Activated naive CD8-positive, alpha-beta T cell treated with anti-CD3 and anti-CD28 coated beads, Interleukin-2, amount 50 U/mL, for 24 hours (primary cell): ENCODE results near the gene MFN1.
A peak's percentile ranks its signal among the peaks of the same experiment; 100 is the strongest.
"Not testable (repeated sequence)": the region's sequence is repeated elsewhere in the genome, so short reads cannot be mapped to it uniquely, and the experiment has no call there.

Source experiments
- ATAC-seq: fragments of 150-1000 bp; cut with Tn5 transposase; one replicate; pipeline ENCODE4 v1.10.0; 2021
- DNase-seq: peaks from one replicate; pipeline ENCODE4 v3.0.0; 2021
- H3K27ac Mint-ChIP-seq: one replicate; pipeline ENCODE4 v1.8.0; 2021; ENCODE audit warnings: mild to moderate bottlenecking, mixed read lengths
- H3K27me3 Mint-ChIP-seq: one replicate; pipeline ENCODE4 v1.8.0; 2021; ENCODE audit warnings: mixed read lengths
- H3K36me3 Mint-ChIP-seq: one replicate; pipeline ENCODE4 v1.8.0; 2021; ENCODE audit warnings: low read depth, mixed read lengths
- H3K4me1 Mint-ChIP-seq: one replicate; pipeline ENCODE4 v1.8.0; 2021; ENCODE audit warnings: mixed read lengths
- H3K4me3 Mint-ChIP-seq: one replicate; pipeline ENCODE4 v1.8.0; 2021; ENCODE audit warnings: mild to moderate bottlenecking, moderate library complexity, mixed read lengths
- H3K9me3 Mint-ChIP-seq: one replicate; pipeline ENCODE4 v1.8.0; 2021; ENCODE audit warnings: mixed read lengths

MFN1 gene

DNA sequence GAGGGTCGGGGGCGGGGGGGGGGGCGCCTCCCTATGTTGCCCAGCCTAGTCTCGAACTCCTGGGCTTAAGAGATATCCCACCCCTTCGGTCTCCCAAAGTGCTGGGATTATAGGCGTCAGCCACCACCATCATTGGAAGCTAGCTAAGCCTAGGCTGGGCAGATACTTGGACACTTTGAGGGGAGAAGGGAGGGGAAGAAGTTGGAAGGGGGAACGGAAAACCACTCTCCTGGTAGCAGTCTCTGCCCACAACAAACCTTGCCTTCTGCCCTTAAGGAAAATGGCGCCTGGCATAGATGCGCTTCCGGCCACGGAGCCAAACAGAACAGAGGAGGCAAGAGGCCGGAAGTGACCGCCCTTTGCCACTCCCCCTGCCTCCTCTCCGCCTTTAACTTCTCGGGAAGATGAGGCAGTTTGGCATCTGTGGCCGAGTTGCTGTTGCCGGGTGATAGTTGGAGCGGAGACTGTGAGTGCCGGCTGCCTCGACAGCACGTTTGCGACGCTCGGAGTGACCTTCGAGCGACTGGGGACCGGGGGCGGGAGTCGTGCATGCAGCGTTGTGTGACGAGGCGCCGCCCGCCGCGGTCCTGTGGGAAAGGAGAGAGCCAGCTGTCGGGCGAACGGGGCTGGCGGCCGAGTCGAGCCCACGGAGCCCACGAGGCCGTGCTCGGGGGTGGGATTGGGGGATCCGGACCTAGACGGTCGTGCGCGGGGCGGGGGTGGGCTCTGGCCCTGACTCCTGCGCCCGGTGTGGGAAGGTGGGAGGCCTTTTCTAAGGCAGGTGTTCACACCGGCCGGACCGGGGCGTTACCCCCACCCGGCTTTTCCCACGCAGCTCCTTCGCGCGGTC, at the start of gene MFN1:
Gene MFN1 (plus strand): TSS at position 365 of the 850 bp plus-strand sequence. CDS start 1,143 bp downstream, outside the sequence.
- no peaks in the 10 kb centered on the region for H3K27me3 Mint-ChIP-seq
- peak; percentile 98 for ATAC-seq
- no peaks in the 10 kb centered on the region for H3K9me3 Mint-ChIP-seq
- peaks cover 19% of the 10 kb centered on the region for H3K36me3 Mint-ChIP-seq
- peak within 1 kb of the TSS; percentile 99 for H3K4me3 Mint-ChIP-seq
- H3K27ac Mint-ChIP-seq: peak within 1 kb of the TSS; percentile 97
- DNase-seq: peak; percentile 86
- peaks cover 29% of the 10 kb centered on the region for H3K4me1 Mint-ChIP-seq

DNA sequence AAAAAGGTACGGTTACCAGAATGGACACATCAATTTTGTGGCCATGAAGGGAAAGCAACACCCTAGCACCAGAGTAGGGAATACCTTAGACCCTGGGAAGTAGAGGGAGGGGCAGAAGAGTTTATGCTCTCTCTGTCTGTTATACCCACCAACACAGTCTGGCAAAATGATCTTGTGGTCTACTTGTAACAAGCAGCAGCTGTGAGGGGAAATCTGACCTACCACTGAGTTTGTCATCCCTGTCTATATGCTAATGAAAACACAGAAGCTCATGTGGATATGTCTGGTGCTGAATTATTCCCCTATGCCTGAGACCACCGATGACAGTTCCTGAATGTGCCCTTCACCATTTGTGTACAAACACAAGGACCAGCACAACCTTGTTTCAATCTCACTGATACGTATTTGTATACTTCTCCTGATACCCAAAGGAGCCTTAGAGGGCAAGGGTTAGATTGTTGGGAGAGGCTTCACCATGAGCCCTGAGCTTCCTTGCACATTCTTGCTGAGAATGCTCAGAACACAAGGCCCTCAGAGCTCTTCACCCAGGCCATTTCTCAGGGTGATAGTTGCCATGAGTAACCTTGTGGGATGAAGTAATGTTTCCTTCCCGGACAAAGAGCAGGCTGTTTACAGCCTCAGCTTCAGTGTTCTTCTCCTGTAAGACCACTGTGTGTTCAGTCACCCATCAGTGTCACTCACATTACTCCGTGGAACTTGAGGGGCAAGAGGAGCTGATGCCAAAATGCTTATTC, 49.4 kb upstream of the MFN1 start:
- no peaks in the 10 kb centered on the region for H3K4me1 Mint-ChIP-seq
- H3K4me3 Mint-ChIP-seq: no peak overlapping the region
- no peaks in the 10 kb centered on the region for H3K36me3 Mint-ChIP-seq
- H3K27ac Mint-ChIP-seq: no peak overlapping the region
- H3K27me3 Mint-ChIP-seq: peaks cover 3% of the 10 kb centered on the region
- no peaks in the 10 kb centered on the region for H3K9me3 Mint-ChIP-seq
- DNase-seq: no peak
- ATAC-seq: peak; percentile 10

DNA sequence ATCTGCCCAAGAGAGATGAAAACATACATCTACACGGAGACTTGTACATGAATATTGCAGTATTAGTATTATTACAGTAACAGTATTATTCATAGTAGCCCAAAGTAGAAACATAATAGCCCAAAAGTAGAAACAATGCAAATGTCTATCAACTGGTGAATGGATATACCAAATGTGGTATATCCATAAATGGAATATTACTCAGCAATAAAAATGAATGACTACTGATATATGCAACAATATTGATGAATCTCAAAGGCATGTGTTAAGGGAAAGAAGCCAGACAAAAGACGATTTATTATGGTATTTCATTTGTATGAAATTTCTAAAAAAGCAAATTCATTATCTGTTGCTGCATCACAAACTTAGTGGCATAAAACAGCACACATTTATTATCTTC, 48.2 kb upstream of the MFN1 start:
- ATAC-seq (no peak), DNase-seq (no peak)
- Mint-ChIP-seq H3K4me3 (no peak overlapping the region), H3K4me1 (no peaks in the 10 kb centered on the region), H3K9me3 (no peaks in the 10 kb centered on the region), H3K27me3 (peaks cover 7% of the 10 kb centered on the region), H3K36me3 (no peaks in the 10 kb centered on the region), H3K27ac (no peak overlapping the region)

DNA sequence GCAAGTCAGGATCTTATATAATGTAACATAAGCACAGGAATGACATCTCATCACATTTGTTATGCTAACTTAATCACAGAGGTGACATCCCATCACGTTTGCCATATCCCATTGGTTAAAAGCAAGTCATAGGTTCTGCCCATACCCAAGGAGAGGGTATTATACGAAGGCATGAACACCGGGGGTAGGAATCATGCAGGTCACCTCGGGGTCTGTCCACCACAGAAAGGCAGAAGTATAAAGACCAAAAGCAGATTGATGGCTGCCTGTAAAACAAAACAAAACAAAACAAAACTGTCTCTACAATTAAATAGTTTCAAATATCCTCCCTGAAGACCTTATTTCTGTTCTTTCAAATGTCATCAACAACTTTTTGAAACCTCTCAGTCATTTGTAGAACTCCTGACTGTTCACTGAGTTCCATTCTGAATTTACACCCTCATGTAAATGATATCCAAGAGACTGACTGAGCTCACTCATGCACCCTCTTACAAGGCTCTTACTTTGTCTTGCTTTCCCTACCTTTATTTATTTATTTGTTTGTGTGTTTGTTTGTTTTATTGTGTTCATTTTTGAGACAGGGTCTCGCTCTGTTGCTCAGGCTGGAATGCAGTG, 47.4 kb upstream of the MFN1 start:
- Mint-ChIP-seq H3K4me1 (no peaks in the 10 kb centered on the region), H3K27me3 (peaks cover 7% of the 10 kb centered on the region), H3K9me3 (no peaks in the 10 kb centered on the region), H3K4me3 (no peak overlapping the region), H3K36me3 (no peaks in the 10 kb centered on the region), H3K27ac (no peak overlapping the region)
- no peak for DNase-seq
- ATAC-seq: no peak

DNA sequence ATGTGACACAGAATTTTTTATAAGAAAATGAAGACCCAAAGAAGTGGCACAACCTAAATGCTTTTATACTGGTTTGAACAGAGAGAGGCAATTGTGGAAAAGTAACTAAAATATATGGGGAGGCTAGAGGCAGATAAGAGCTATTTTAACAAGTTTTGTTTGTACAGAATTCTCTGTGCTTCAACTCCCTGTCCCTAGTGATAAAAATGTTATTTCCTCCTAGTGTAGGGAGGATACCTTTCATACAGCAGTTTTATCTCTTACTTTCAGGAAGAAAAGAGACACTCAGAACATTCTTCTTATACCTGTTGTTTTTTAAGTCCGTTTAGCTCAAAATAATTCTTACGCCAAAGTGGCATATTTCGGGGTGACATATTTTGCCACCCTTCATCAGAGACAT, 45.9 kb upstream of the MFN1 start:
- Mint-ChIP-seq H3K27ac (no peak overlapping the region), H3K4me3 (no peak overlapping the region), H3K27me3 (peaks cover 9% of the 10 kb centered on the region)

DNA sequence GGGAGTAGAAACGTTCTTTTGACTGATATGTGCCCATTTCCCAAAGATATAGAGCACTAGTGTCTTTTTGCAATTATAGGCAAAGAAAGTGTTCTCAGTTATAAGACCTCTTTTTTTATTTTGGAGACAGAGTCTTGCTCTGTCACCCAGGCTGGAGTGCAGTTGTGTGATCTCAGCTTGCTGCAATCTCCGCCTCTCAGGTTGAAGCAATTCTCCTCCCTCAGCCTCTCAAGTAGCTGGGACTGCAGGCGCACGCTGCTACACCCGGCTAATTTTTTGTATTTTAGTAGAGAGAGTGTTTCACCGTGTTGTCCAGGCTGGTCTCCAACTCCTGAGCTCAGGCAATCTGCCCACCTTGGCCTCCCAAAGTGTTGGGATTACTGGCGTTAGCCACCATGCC, 45.4 kb upstream of the MFN1 start:
- DNase-seq (no peak), ATAC-seq (no peak)
- Mint-ChIP-seq H3K27ac (no peak overlapping the region), H3K4me3 (no peak overlapping the region), H3K4me1 (no peaks in the 10 kb centered on the region), H3K27me3 (peaks cover 9% of the 10 kb centered on the region), H3K36me3 (no peaks in the 10 kb centered on the region), H3K9me3 (no peaks in the 10 kb centered on the region)

More for the DNA sequence above, 45.9 kb upstream of the MFN1 start:
- Mint-ChIP-seq H3K4me1 (no peaks in the 10 kb centered on the region), H3K9me3 (no peaks in the 10 kb centered on the region), H3K36me3 (no peaks in the 10 kb centered on the region)
- DNase-seq: no peak
- ATAC-seq: no peak

DNA sequence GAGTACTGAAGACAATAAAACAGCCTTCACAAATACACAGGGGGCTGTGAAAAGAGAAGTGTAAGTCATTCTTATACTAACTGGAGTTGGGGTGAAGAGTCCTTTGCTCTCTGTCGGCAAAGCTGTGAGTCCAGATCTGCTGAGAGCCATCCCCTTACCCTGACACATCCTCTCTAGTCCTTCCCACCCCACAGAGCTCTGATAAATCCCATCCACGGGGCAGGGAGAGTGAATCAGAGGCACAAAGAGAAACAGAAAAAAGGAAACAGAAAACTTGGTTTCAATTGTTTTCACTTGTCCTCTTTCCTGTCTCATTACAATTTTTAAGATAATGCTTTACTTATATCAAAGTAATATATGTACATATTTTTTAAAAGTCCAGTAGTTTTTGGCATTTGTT, 42.9 kb upstream of the MFN1 start:
- Mint-ChIP-seq H3K27me3 (peaks cover 9% of the 10 kb centered on the region), H3K36me3 (no peaks in the 10 kb centered on the region), H3K4me3 (no peak overlapping the region), H3K9me3 (no peaks in the 10 kb centered on the region), H3K27ac (no peak overlapping the region), H3K4me1 (no peaks in the 10 kb centered on the region)
- DNase-seq (no peak), ATAC-seq (no peak)

DNA sequence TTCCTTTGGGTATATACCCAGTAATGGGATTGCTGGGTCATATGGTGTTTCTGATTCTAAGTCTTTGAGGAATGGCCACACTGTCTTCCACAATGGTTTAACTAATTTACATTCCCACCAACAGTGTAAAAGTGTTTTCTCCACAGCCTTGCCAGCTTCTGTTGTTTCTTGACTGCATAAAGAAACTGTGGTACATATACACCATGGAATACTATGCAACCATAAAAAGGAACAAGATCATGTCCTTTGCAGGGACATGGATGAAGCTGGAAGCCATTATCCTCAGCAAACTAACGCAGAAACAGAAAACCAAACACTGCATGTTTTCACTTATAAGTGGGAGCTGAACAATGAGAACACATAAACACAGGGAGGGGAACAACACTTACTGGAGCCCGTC, 40.1 kb upstream of the MFN1 start:
- peaks cover 12% of the 10 kb centered on the region for H3K27me3 Mint-ChIP-seq
- H3K36me3 Mint-ChIP-seq, H3K9me3 Mint-ChIP-seq, H3K27ac Mint-ChIP-seq, H3K4me1 Mint-ChIP-seq, DNase-seq, H3K4me3 Mint-ChIP-seq, ATAC-seq: not testable (repeated sequence)

DNA sequence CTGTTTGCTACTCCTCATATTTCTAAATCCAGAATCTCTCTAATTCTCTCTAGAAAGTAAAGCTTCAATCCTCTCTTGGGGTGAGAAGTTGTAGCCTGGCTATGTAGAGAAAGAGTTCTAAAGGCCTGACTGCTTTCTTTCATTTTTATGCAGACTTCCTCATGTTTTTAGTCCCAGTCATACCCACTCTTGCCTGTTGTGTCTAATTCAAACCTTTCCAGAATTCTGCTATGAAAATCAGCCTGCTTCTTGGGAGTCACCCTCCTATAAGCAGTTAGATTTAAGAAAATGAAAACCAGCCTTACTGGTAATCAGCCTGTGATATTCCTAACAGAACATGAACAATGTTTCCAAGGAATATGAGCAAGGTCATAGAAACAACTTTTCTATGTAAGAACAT, 39.5 kb upstream of the MFN1 start:
- Mint-ChIP-seq H3K4me3 (no peak overlapping the region), H3K27ac (no peak overlapping the region), H3K9me3 (no peaks in the 10 kb centered on the region), H3K4me1 (no peaks in the 10 kb centered on the region), H3K27me3 (peaks cover 12% of the 10 kb centered on the region), H3K36me3 (no peaks in the 10 kb centered on the region)
- no peak for ATAC-seq
- DNase-seq: no peak

DNA sequence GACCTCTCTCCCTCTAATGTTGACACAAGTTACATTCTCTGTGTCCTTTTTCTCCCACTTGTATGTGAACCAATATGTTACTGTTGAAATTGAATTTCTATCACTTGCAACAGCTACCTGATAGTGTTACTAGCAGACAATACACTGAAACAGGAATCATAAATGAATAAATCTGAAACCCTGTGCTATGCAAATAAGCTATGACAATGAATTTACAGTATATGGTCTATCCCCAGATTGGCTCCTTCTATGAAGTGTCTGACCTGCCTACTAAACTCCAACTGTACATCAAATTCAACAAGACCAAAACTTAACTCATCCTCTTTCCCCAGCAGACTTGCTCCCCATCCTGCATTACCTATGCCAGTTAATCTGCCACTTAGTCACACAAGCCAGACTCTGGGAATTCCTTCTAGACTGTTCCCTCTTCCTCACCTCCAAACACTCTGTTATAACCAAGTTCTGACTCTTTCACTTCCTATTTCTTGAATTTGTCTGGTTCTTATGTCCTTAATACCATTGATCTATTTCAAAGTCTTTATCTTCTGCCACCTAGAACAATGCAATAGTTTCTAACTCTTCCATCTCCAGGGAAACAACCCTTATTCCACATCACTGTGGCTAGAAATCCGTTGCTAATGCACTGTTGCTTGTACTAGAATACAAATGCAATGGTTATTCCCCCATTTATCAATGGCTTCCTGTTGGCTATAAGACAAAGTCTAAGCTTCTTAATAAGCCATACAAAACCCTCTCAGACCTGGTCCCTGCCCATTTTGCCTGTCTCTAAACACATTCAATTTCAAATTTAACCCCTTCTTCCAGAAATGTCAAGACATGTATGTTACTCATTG, 38.1 kb upstream of the MFN1 start:
- DNase-seq (no peak), ATAC-seq (no peak)
- H3K4me1 Mint-ChIP-seq: no peaks in the 10 kb centered on the region
- H3K27me3 Mint-ChIP-seq: peaks cover 8% of the 10 kb centered on the region
- H3K4me3 Mint-ChIP-seq: no peak overlapping the region
- H3K9me3 Mint-ChIP-seq: no peaks in the 10 kb centered on the region
- H3K27ac Mint-ChIP-seq: no peak overlapping the region
- no peaks in the 10 kb centered on the region for H3K36me3 Mint-ChIP-seq

DNA sequence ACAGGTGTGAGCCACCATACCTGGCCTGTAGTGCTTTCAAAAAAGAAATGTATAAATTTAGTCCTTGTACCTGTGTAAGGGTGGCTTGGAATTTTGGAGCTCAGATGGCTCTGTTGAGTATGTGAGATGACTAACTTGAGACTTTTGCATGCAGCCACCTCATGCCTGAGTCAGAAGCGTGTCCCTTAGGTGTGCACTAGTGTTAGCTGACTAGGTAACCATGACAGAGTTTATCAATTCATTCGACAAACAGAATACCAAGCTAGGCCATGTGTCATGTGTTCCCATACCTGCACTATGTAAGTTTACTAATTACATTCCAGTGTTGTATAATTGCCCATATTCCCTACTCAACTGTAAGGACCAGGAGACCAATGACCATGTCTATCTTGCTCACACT, 28.6 kb upstream of the MFN1 start:
- Mint-ChIP-seq H3K27me3 (no peaks in the 10 kb centered on the region), H3K4me3 (no peak overlapping the region), H3K4me1 (peaks cover 19% of the 10 kb centered on the region), H3K27ac (no peak overlapping the region), H3K9me3 (no peaks in the 10 kb centered on the region), H3K36me3 (peaks cover 3% of the 10 kb centered on the region)
- no peak for DNase-seq
- no peak for ATAC-seq

DNA sequence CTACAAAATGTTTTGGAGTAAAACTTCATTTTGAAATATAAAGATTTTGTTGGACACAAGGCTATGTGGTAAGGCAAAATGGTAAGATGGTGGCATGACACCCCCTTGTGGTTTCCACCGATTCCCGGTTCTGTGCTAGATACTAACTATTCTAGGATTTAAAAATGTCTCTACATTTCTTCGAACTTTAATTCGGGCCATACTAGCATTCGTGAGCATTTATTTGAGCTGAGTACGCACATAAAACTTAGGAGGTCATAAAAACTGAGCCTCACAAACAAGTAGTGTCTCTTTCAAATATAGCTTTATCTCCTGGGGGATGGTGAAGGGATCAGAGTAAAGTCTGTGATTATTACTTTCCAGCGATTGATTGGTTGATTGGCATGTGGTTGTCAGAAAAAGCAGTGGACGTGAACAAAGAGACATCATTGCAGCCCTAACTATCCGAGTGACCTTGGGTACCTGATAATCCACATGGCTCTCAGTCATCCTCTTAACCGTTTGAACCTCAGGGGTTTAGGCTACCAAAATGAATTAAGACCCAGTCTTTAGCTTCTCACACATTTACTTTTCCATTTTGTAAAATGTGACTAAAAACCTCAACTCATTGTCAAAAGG, 25.7 kb upstream of the MFN1 start:
- ATAC-seq (no peak), DNase-seq (no peak)
- Mint-ChIP-seq H3K36me3 (peaks cover 17% of the 10 kb centered on the region), H3K4me3 (peak overlapping the region; percentile 78), H3K9me3 (no peaks in the 10 kb centered on the region), H3K27ac (peak overlapping the region; percentile 68), H3K4me1 (peaks cover 33% of the 10 kb centered on the region), H3K27me3 (no peaks in the 10 kb centered on the region)

DNA sequence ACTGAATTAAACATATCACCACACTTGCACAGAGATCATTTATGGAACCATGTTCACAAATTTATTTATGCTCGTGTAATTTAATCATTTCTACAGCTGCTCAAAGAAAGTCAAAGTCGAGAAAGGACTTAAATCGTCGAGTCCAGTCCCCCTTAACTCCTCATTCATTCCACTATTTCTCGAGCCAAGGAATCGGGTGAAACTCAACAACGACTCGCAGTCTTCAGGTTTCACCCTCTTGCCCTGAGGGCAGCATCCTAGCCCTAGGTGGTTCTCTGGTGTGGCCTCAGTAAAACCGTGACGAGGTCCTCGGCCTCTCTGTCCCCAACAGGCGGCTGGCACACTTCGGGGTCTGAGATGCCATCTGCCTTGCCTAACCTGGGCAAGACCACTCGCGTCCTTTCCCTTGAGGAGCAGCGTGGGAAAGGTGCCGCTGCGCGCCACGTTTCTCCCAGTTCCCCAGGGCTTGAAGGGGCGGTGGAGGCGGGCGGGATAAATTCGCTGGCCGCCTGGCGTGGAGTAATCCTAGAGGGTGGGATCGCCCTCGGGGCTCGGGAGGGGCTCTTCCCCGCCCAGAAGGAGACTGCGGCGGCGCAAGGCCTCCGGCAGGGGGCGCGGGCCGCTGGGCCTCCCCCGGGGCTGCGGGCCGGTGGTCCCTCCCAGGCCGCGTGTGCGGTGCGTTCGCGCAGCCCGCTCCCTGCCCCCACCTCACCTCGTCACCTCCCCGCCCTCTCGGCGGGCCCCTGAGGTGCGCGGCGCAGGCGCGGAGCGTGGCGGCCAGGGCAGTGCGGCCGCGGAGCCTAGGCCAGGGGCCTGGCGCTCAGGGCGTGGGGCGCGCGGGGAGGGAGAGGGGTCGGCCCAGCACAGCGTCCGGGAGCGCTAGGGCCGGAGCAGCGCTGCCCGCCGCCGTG, 25.0 kb upstream of the MFN1 start, which contains the start of gene ZNF639:
Gene ZNF639 (plus strand): TSS at position 746 of the 911 bp plus-strand sequence. CDS start 5,263 bp downstream, outside the sequence.
- Mint-ChIP-seq H3K9me3 (no peaks in the 10 kb centered on the region), H3K4me3 (peak within 1 kb of the TSS; percentile 85), H3K4me1 (peaks cover 37% of the 10 kb centered on the region), H3K27ac (peak within 1 kb of the TSS; percentile 90), H3K36me3 (peaks cover 19% of the 10 kb centered on the region), H3K27me3 (no peaks in the 10 kb centered on the region)
- DNase-seq (peak; percentile 89), ATAC-seq (peak; percentile 87)
